Parathyroid adenoma (tissue), 2 donors: Measurements from ENCODE around the gene RASD1.
"Not testable (repeated sequence)": the region's sequence is repeated elsewhere in the genome, so short reads cannot be mapped to it uniquely, and the experiment has no call there.

Source experiments
- H2AFZ ChIP-seq: fragments of 300-600 bp; sonication (generic); one replicate; pipeline ENCODE4 v1.7.0; 2017; ENCODE audit warnings: antibody characterized with exemption, mild to moderate bottlenecking
- H3K27ac ChIP-seq: fragments of 300-600 bp; sonication (generic); one replicate; pipeline ENCODE4 v1.7.0; 2017
- H3K27me3 ChIP-seq: fragments of 300-600 bp; sonication (generic); one replicate; pipeline ENCODE4 v1.7.0; 2017; ENCODE audit warnings: low read length; ENCODE audit not compliant: control insufficient read depth, insufficient read depth
- H3K36me3 ChIP-seq: fragments of 300-600 bp; sonication (generic); one replicate; pipeline ENCODE4 v1.7.0; 2017; ENCODE audit warnings: low read length; ENCODE audit not compliant: control insufficient read depth, insufficient read depth
- H3K4me1 ChIP-seq: fragments of 300-600 bp; sonication (generic); one replicate; pipeline ENCODE4 v1.7.0; 2017; ENCODE audit warnings: control low read depth
- H3K4me2 ChIP-seq: fragments of 300-600 bp; sonication (generic); one replicate; pipeline ENCODE4 v1.7.0; 2017; ENCODE audit warnings: low read length
- H3K4me3 ChIP-seq: fragments of 300-600 bp; sonication (generic); one replicate; pipeline ENCODE4 v1.7.0; 2017; ENCODE audit warnings: low read depth, low read length
- H3K79me2 ChIP-seq: fragments of 300-600 bp; sonication (generic); one replicate; pipeline ENCODE4 v1.7.0; 2017; ENCODE audit warnings: control low read depth
- H3K9ac ChIP-seq: fragments of 300-600 bp; sonication (generic); one replicate; pipeline ENCODE4 v1.7.0; 2017; ENCODE audit warnings: mild to moderate bottlenecking
- H3K9me3 ChIP-seq: fragments of 300-600 bp; sonication (generic); one replicate; pipeline ENCODE4 v1.7.0; 2017; ENCODE audit warnings: low read length; ENCODE audit not compliant: control insufficient read depth
- CTCF ChIP-seq: fragments of 300-600 bp; sonication (generic); IDR thresholded peaks from one replicate; pipeline ENCODE4 v1.7.0; 2017; ENCODE audit warnings: antibody characterized with exemption, mild to moderate bottlenecking
- donor health status: primary hyperparathyroidism.

The RASD1 gene

GRCh38 chr17:17468217-17469010, 27.8 kb downstream of the RASD1 start:
- Histone ChIP-seq H3K9me3 (no peaks in the 10 kb centered on the region), H3K79me2 (no peaks in the 10 kb centered on the region), H3K4me2 (no peak overlapping the region), H3K36me3 (no peaks in the 10 kb centered on the region), H2AFZ (no peak overlapping the region), H3K4me3 (no peak overlapping the region), H3K4me1 (no peaks in the 10 kb centered on the region), H3K9ac (no peak overlapping the region), H3K27me3 (no peaks in the 10 kb centered on the region), H3K27ac (no peak overlapping the region)
- TF ChIP-seq CTCF: no peak

- Histone ChIP-seq H3K9me3 (no peaks in the 10 kb centered on the region), H3K79me2 (no peaks in the 10 kb centered on the region), H3K27me3 (no peaks in the 10 kb centered on the region), H2AFZ (no peak overlapping the region), H3K27ac (no peak overlapping the region), H3K36me3 (no peaks in the 10 kb centered on the region), H3K4me3 (no peak overlapping the region), H3K4me2 (no peak overlapping the region), H3K9ac (no peak overlapping the region), H3K4me1 (no peaks in the 10 kb centered on the region)
- no peak for TF ChIP-seq CTCF
These were observed 28.5 kb downstream of the RASD1 start for GRCh38 chr17:17467720-17468119.

- Histone ChIP-seq H3K79me2 (no peaks in the 10 kb centered on the region), H3K9ac (no peak overlapping the region), H3K4me2 (no peak overlapping the region), H3K9me3 (no peaks in the 10 kb centered on the region), H3K36me3 (no peaks in the 10 kb centered on the region), H3K27ac (no peak overlapping the region), H2AFZ (no peak overlapping the region), H3K4me3 (no peak overlapping the region), H3K27me3 (no peaks in the 10 kb centered on the region), H3K4me1 (no peaks in the 10 kb centered on the region)
- TF ChIP-seq CTCF: no peak
These were observed 29.2 kb downstream of the RASD1 start for GRCh38 chr17:17467016-17467415.

- no peak overlapping the region for H3K4me2 ChIP-seq
- H3K4me3 ChIP-seq: no peak overlapping the region
- H3K27me3 ChIP-seq: no peaks in the 10 kb centered on the region
- H3K36me3 ChIP-seq: no peaks in the 10 kb centered on the region
- H3K27ac ChIP-seq: no peak overlapping the region
- TF ChIP-seq CTCF: no peak
- no peak overlapping the region for H2AFZ ChIP-seq
- no peaks in the 10 kb centered on the region for H3K4me1 ChIP-seq
- H3K9ac ChIP-seq: no peak overlapping the region
- H3K9me3 ChIP-seq: no peaks in the 10 kb centered on the region
- H3K79me2 ChIP-seq: no peaks in the 10 kb centered on the region
These were observed 29.7 kb downstream of the RASD1 start for GRCh38 chr17:17466511-17466910.

GRCh38 chr17:17465878-17466277, 30.3 kb downstream of the RASD1 start:
- H3K9me3 ChIP-seq, H3K27ac ChIP-seq, H3K4me3 ChIP-seq, H2AFZ ChIP-seq, H3K79me2 ChIP-seq, H3K9ac ChIP-seq, H3K36me3 ChIP-seq, H3K4me1 ChIP-seq, H3K4me2 ChIP-seq, H3K27me3 ChIP-seq: not testable (repeated sequence)
